ENCODE data around the gene NAA50.

DNA sequence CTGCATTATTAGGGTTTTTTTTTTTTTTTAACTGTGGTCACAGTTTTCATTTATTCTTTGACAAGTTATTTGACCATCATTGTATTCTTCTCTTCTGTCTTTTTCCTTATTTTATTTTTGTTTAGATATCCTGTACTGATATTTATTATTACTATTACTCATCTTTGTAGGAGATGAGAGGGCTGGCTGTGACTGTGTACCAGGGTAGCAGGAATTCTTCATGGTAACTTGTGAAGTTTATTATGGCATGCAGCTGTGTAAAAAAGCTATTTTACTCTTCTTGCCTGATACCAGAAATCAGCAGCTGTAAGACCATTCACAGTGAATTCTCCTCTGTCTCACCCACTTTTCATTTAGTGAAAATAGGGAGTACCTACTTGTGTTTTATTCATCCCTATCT, 45.3 kb upstream of the NAA50 start:
- TF ChIP-seq ZNF264 (CRISPR knock-in tag; IDR thresholded peaks at IDR 0.05): no peak
- TF ChIP-seq, protein P1, sequence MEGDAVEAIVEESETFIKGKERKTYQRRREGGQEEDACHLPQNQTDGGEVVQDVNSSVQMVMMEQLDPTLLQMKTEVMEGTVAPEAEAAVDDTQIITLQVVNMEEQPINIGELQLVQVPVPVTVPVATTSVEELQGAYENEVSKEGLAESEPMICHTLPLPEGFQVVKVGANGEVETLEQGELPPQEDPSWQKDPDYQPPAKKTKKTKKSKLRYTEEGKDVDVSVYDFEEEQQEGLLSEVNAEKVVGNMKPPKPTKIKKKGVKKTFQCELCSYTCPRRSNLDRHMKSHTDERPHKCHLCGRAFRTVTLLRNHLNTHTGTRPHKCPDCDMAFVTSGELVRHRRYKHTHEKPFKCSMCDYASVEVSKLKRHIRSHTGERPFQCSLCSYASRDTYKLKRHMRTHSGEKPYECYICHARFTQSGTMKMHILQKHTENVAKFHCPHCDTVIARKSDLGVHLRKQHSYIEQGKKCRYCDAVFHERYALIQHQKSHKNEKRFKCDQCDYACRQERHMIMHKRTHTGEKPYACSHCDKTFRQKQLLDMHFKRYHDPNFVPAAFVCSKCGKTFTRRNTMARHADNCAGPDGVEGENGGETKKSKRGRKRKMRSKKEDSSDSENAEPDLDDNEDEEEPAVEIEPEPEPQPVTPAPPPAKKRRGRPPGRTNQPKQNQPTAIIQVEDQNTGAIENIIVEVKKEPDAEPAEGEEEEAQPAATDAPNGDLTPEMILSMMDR (CRISPR knock-in tag; IDR thresholded peaks at IDR 0.05): no peak

All from HepG2 (cell line).